ELF-1 (cell line): ENCODE results near the gene SP3.

Source experiments
- DNase-seq: peaks from one replicate; pipeline ENCODE4 v3.0.0-alpha.2; 2016; ENCODE audit warnings: low read depth, low spot score

Gene SP3

GRCh38 chr2:173942861-173943523 lies 22.2 kb downstream of the SP3 start:
- DNase-seq, result no peak

DNA sequence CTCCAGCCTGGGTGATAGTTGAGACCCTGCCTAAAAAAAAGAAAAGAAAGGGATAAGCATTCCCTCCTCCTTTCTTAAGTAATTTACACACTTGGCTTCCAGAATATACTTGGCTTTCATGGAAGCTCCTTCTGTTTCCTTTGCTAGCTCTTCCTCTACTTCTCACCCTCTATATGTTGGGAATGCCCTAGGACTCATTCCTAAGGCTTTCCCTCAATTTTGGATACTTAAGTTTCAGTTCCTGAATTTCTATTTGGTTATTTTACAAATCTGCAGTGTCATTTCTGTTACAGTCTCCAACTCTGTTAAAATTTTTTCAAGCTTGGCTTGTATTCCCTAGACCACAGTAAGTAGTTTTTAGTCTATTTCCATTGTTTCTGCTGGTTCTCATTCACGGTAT lies 23.6 kb downstream of the SP3 start:
- DNase-seq, result no peak

GRCh38 chr2:173940208-173941020 lies 24.8 kb downstream of the SP3 start:
- DNase-seq, result no peak

GRCh38 chr2:173938700-173939384 lies 26.3 kb downstream of the SP3 start:
- DNase-seq, result no peak

- no peak for DNase-seq
Observed at GRCh38 chr2:173935305-173935704, 29.9 kb downstream of the SP3 start.

DNA sequence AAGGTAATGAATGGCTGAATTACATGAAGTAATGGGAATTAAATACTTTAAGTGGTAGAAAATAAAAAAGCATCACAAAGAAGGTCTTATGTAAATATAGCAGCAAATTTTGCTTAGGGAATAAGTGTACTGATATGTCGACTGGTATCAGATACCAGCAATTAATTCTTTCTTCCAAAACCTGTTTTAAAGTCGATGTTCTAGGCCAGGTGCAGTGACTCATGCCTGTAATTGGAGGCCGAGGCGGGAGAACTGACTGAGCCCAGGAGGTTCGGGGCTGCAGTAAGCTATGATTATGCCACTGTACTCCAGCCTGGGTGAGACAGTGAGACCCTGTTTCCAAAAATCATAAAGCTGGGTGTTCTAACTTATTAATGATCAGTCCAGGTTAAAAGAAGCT lies 30.3 kb downstream of the SP3 start:
- no peak for DNase-seq

- DNase-seq, result no peak
Observed at GRCh38 chr2:173931751-173932150, 33.4 kb downstream of the SP3 start.

GRCh38 chr2:173929441-173929840 lies 35.7 kb downstream of the SP3 start:
- DNase-seq, result no peak

- DNase-seq, result no peak
Observed at GRCh38 chr2:173926875-173927274, 38.3 kb downstream of the SP3 start.

DNA sequence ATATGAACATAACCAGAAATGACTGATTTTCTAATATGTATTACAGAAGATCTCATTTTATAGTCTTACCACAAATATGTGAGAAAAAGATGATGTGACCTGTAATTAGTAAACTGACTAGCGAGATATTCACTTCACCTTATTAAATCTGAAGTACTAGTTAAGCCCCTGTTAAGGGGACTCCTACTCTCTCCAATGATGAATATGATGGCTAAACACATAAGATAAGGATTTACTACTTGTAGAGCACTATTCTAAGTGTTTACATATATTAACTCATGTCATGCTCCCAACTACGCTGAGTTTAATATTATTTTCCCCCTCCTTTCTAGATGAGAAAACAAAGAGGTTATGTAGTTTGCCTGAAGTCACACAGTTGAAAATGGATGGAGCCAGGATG lies 40.9 kb downstream of the SP3 start:
- DNase-seq, result no peak

DNA sequence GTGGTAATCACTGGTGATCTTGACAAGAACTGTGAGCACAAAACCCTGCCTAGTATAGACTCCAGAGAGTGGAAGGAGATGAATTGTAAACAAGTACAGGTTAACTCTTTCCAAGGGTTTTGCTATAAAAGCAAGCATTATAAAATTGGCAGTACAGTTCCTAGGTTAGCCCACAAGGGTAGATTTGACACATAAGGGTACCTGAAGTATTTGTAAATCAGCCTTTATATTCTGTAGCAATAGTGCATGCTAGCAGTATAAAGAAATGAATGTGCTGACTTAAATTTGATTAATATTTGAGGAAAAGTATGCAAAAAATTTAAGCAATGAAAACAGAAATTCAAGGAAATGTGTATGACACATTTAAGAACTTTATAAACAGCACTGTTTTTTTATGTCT lies 42.4 kb downstream of the SP3 start:
- DNase-seq, result no peak

DNA sequence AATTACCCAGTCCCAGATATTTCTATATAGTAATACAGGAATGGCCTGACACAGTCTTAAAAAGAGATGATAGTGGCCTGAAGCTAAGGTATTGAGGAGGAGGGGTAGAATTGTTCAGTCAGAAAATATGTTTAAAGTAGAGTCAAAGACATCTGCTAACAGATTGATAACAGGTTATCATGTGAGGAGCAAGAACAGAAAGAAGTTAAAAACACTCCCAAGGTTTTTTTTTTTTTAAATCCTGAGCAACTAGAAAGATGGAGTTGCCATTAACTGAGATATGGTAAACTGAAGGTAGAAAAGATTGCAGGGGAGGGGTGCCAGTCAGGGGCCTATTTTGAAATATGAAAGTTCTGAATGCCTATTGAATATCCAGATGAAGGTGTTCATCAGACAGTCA lies 43.1 kb downstream of the SP3 start:
- DNase-seq, result no peak

GRCh38 chr2:173914055-173914927 lies 50.9 kb downstream of the SP3 start:
- DNase-seq, result no peak

- no peak for DNase-seq
Observed at GRCh38 chr2:173909846-173910245, 55.3 kb downstream of the SP3 start.

DNA sequence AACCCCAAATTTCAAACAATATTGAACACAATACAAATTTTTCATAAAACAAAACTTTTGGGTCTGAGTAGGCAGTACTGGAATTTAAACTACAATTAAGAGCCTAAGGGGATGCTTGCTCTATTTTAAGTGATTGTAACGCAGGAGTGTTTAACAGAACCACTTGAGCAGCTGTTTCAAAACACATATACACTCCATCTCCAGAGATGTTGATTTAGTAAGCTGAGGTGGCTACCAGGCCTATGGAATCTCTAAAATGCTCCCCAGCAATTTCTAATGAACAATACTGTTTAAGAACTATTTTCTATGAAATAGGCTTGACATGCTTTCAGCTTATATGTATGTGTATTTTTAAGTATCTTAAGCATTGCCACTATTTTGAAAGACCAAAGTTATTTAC lies 58.5 kb downstream of the SP3 start:
- DNase-seq, result no peak

DNA sequence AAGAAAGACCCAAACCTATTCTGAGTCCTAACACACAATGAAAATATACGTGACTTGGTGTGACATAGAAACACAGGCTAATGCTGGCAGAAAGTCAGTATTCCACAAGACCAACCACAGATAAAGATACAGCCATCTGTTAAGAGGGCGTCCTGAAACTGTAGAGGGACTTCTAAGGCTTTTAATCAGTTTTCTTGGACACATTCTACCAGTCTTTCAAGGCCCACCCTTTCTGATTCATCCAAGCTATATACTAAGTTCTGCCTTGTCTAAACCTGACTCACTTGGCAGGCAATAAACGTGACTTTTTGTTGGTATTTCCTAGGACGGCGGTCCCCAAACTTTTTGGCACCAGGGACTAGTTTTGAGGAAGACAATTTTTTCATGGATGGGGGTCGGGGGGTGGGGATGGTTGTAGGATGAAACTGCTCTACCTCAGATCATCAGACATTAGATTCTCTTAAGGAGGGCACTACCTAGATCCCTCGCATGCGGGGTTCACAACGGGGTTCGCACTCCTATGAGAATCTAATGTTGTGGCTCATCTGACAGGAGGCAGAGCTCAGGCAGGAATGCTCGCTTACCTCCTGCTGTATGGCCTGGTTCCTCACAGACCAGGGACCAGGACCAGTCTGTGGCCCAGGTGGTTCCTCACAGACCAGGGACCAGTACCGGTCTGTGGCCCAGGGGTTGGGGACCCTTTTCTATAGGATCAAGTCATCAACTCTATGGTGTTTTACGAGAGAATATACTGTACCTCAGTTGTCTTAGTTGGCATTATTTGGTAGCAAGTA lies 61.4 kb downstream of the SP3 start:
- DNase-seq, result no peak

DNA sequence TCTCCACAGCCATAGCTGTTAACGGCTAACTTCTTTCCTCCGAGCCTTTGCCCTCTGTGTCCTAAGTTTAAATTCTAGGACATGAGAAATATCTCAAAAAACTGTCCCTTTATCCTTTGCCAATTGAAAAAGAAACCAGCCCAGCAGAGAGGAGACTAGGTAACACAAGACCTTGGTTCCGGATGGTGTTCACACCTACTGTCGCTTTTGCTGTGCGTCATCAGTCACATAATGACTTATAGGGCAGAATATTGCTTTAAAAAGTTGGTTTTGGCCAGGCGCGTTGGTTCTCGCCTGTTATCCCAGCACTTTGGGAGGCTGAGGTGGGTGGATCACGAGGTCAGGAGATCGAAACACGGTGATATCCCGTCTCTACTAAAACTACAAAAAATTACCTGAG lies 66.2 kb downstream of the SP3 start:
- no peak for DNase-seq

DNA sequence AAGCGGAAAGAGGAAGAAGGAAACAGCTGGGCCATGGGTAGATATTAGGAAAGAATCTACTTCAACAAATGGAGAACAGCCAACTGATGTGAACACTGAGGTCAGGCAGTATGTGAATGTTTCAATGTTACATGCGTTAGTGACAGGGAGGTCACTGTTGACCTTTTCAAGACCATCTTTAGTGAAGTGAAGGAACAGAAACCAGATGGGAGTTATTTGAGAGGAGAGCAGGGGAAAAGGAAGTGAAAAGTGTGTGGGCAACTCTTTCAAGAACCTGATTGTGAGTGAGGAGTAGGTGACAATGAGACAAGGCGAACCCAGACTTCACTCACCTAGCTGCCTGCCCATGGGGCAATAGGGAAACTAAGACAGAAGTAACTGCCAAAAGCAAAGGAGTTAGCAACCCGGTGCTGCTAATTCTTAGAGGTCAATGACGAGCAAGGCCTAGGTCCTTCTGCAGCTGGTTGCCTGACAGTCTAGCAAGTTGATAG lies 67.0 kb downstream of the SP3 start:
- no peak for DNase-seq

DNA sequence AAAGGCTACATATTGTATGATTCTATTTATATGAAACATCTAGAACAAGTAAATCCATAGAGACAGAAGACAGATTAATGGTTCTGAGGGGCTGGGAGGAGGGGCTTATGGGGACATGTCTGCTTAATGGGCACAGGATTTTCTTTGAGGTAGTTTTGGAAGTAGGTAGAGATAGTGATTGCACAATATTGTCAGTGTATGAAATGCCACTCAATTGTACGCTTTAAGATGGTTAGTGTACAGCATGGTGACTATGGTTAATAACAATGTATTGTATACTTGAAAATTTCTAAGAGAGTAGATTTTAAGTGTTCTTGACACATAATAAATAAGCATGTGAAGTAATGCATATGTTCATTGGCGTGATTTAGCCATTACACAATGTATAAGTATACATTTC lies 68.4 kb downstream of the SP3 start:
- DNase-seq, result no peak

GRCh38 chr2:173892341-173892740 lies 72.8 kb downstream of the SP3 start:
- DNase-seq, result no peak
